GM23248 (cell line): ENCODE results near the gene SSTR5.

Experiments
- EZH2 ChIP-seq: fragments of 200-600 bp; sonication (generic); IDR thresholded peaks from 2 replicates; pipeline ENCODE4 v1.6.1; 2018; ENCODE audit warnings: antibody characterized with exemption, mild to moderate bottlenecking; ENCODE audit not compliant: insufficient read depth, poor library complexity, severe bottlenecking
- EZH2phosphoT487 ChIP-seq: fragments of 200-600 bp; sonication (generic); IDR thresholded peaks from 2 replicates; pipeline ENCODE4 v1.6.1; 2018; ENCODE audit warnings: antibody characterized with exemption, moderate library complexity, mild to moderate bottlenecking, low read depth; ENCODE audit not compliant: insufficient read depth

DNA sequence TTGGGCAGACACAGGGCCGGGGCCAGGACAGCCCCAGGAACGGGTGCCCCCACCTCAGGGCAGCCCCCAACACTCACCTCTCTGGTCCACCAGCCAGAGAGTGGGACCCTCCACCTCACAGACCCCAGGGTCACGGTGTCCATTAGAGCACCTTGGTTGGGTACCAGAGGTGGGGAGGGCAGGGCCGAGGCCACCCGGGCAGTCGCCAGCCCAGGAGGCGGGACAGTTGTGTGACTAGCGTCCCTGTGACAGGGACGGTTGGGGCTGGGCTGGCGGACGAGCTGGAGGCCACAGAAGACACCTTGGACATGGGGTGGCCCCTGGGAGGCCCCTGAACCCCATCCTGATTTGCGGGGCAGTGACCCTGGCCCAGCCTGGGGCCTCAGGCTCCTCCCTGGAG, 35.2 kb downstream of the SSTR5 start:
- TF ChIP-seq EZH2 = no peak
- TF ChIP-seq EZH2phosphoT487 = no peak
